ENCODE data around the gene GPD2. TPM values are rescaled to one million over a fixed set of nuclear protein-coding genes. Genes with fewer than 3 reads are reported as not detected.

The GPD2 gene
- total and polyA plus RNA-seq, 2 of the 8 experiments (the other 6 are each of a cell fraction or from before 2014, with no cell fraction given) = 8.4 to 43.1 TPM

- Histone ChIP-seq H4K91ac (replicated peaks; ENCODE audit: insufficient read length, low read length) (no peak overlapping the region), H3K9ac (replicated peaks in 1 of 4; ENCODE audit: extremely low read depth in 1 of 4, low read depth in 3 of 4, low read length in 3 of 4) (no peak overlapping the region), H3K14ac (ENCODE audit: insufficient read length) (no peak overlapping the region), H2BK120ac (replicated peaks; ENCODE audit: low read depth, low read length) (no peak overlapping the region), H3K4ac (replicated peaks; ENCODE audit: insufficient read length, low read depth, low read length) (no peak overlapping the region), H2AFZ (ENCODE audit: low read length) (peak overlapping the region; percentile 37; the same call in 1 of the 2 replicates), H3K9me3 (ENCODE audit: insufficient read depth in 2 of 2, low read depth in 1 of 2, low read length in 1 of 2) (peaks cover 5 to 10% of the 10 kb centered on the region in 2 experiments; a peak in 3 of 4 replicates), H4K20me1 (replicated peaks in 1 of 2; ENCODE audit: control insufficient read depth in 1 of 2, insufficient read depth in 2 of 2, low read length in 2 of 2) (no peaks in the 10 kb centered on the region), H2BK15ac (ENCODE audit: low read length) (no peak overlapping the region), H2BK5ac (ENCODE audit: low read depth, low read length) (no peak overlapping the region), H3K18ac (ENCODE audit: extremely low read depth, low read length) (peak overlapping the region; percentile 56; the same call in 1 of the 2 replicates), H3K79me1 (ENCODE audit: low read depth, low read length) (no peaks in the 10 kb centered on the region), H2BK20ac (ENCODE audit: low read length) (no peak overlapping the region), H3K27ac (ENCODE audit: low read depth, low read length) (no peak overlapping the region), H2AK5ac (ENCODE audit: low read depth, low read length) (no peak overlapping the region), H3K4me2 (ENCODE audit: insufficient read depth in 1 of 2, low read depth in 2 of 2, low read length in 2 of 2) (no peak overlapping the region), H4K5ac (ENCODE audit: insufficient read length, low read depth, low read length) (no peak overlapping the region), H3K23ac (ENCODE audit: insufficient read length) (no peak overlapping the region), H3K36me3 (ENCODE audit: control insufficient read depth in 2 of 4, insufficient read depth in 4 of 4, low read length in 3 of 4) (peaks cover 0 to 4% (median 0%) of the 10 kb centered on the region in 4 experiments; a peak in 1 of 8 replicates), H2BK12ac (ENCODE audit: low read depth, low read length) (0 out of 2 replicates have a peak overlapping the region, but pooled peaks have one; percentile 18), H3K56ac (replicated peaks; ENCODE audit: insufficient read length, low read depth, low read length) (no peak overlapping the region), H3K4me3 (ENCODE audit: extremely low read depth in 1 of 4, insufficient read depth in 2 of 4, low read depth in 3 of 4, low read length in 4 of 4) (no peak overlapping the region), H3K79me2 (ENCODE audit: control insufficient read depth in 1 of 2, insufficient read depth in 2 of 2, low read length in 2 of 2) (no peaks in the 10 kb centered on the region), H3K27me3 (replicated peaks in 1 of 4; ENCODE audit: control insufficient read depth in 3 of 4, extremely low read depth in 1 of 4, insufficient read depth in 3 of 4, low read length in 3 of 4) (no peaks in the 10 kb centered on the region), H3K23me2 (ENCODE audit: low read depth, low read length) (no peaks in the 10 kb centered on the region), H3K4me1 (replicated peaks in 1 of 4; ENCODE audit: control insufficient read depth in 3 of 4, insufficient read depth in 4 of 4, low read length in 3 of 4) (peaks cover 0 to 10% (median under 1%) of the 10 kb centered on the region in 4 experiments; a peak in 3 of 7 replicates), H4K8ac (ENCODE audit: extremely low read depth, insufficient read depth, low read length) (no peak overlapping the region)
- 83% methylated on average over 5 of the region's 5 CpGs; no CpG with 5 or more reads in 1 of the 2 experiments for whole genome bisulfite sequencing, 2 experiments (ENCODE audit: extremely low coverage in 1 of 2, insufficient coverage in 1 of 2, insufficient read length in 1 of 2, insufficient replicate concordance in 2 of 2, low coverage in 1 of 2, low lambda C conversion rate in 2 of 2, missing lambda C conversion rate in 1 of 2)
- POLR2A ChIA-PET (ENCODE audit: partially characterized antibody) = interaction anchor here (0.6 kb wide), 1 partner anchor 13 kb away, joined by 4 read pairs; no protein-coding TSS in a partner anchor
- no peak for DNase-seq (ENCODE audit: low read depth in 1 of 2, low spot score in 2 of 2)
- no peak for FAIRE-seq
- CTCF ChIA-PET (ENCODE audit: partially characterized antibody) = interaction anchor here (0.7 to 1.0 kb wide), 2 partner anchors 7 to 175 kb away, joined by 3 to 4 read pairs; no protein-coding TSS in a partner anchor
- TF ChIP-seq CTBP2 (IDR thresholded peaks at IDR 0.05; ENCODE audit: borderline replicate concordance, insufficient read depth, insufficient read length, low read length) = no peak
- no peak for TF ChIP-seq HDAC2 (IDR thresholded peaks at IDR 0.05; ENCODE audit: borderline replicate concordance in 1 of 2, low read depth in 2 of 2, low read length in 2 of 2)
- no peak for TF ChIP-seq TAF7 (optimal IDR thresholded peaks at IDR 0.05; ENCODE audit: borderline replicate concordance, low read depth, low read length)
- no peak for TF ChIP-seq HDAC6 (IDR thresholded peaks at IDR 0.05; ENCODE audit: low read depth, low read length)
- TF ChIP-seq RNF2 (IDR thresholded peaks at IDR 0.05; ENCODE audit: borderline replicate concordance, low read depth, low read length, missing control alignments, poor library complexity, severe bottlenecking) = no peak
- no peak for TF ChIP-seq SAP30 (IDR thresholded peaks at IDR 0.05; ENCODE audit: insufficient read depth, insufficient replicate concordance, low read length)
- TF ChIP-seq GTF2F1 (IDR thresholded peaks at IDR 0.05; ENCODE audit: borderline replicate concordance, low read depth, low read length) = no peak
- TF ChIP-seq POLR2AphosphoS5 (IDR thresholded peaks at IDR 0.05; ENCODE audit: low read depth, low read length) = no peak
- no peak for TF ChIP-seq ATF3 (IDR thresholded peaks at IDR 0.05; ENCODE audit: insufficient read depth, low read depth, low read length)
Measured at GRCh38 chr2:156625360-156626170, 189.4 kb downstream of the GPD2 start.

Measured in H1 (cell line).